Smooth muscle cell (in vitro differentiated cells): ENCODE results near the gene EXOC7. TPM values are rescaled to one million over a fixed set of nuclear protein-coding genes. Genes with fewer than 3 reads are reported as not detected.

ENCODE experiments used
- DNase-seq: peaks from one replicate; lab custom pipeline; 2025; ENCODE audit not compliant: unreplicated experiment; lab: John Stamatoyannopoulos, UW
- H2AFZ ChIP-seq: fragments of 200-600 bp; sonication (generic); 2 replicates; pipeline ENCODE4 v1.6.0; 2016; ENCODE audit warnings: antibody characterized with exemption, low read depth, mild to moderate bottlenecking
- H3F3A ChIP-seq: fragments of 200-600 bp; sonication (generic); 2 replicates; pipeline ENCODE4 v1.6.0; 2017; ENCODE audit warnings: antibody characterized with exemption, low read depth
- H3K27ac ChIP-seq: fragments of 200-600 bp; sonication (generic); 2 replicates; pipeline ENCODE4 v1.5.1; 2016; ENCODE audit warnings: low read depth, mild to moderate bottlenecking
- H3K27me3 ChIP-seq: fragments of 200-600 bp; sonication (generic); 2 replicates; pipeline ENCODE4 v1.6.1; 2016; ENCODE audit warnings: low read depth, mild to moderate bottlenecking
- H3K36me3 ChIP-seq: fragments of 200-600 bp; sonication (generic); 2 replicates; pipeline ENCODE4 v1.5.1; 2016; ENCODE audit warnings: low read depth
- H3K4me1 ChIP-seq: fragments of 200-600 bp; sonication (generic); 2 replicates; pipeline ENCODE4 v1.5.1; 2016; ENCODE audit warnings: low read depth
- H3K4me2 ChIP-seq: fragments of 200-600 bp; sonication (generic); 2 replicates; pipeline ENCODE4 v1.6.0; 2016; ENCODE audit warnings: mild to moderate bottlenecking
- H3K4me3 ChIP-seq: fragments of 200-600 bp; sonication (generic); 2 replicates; pipeline ENCODE4 v1.5.1; 2016; ENCODE audit warnings: mild to moderate bottlenecking
- H3K79me2 ChIP-seq: fragments of 200-600 bp; sonication (generic); 2 replicates; pipeline ENCODE4 v1.6.0; 2016; ENCODE audit warnings: low read depth, mild to moderate bottlenecking
- H3K9ac ChIP-seq: fragments of 200-600 bp; sonication (generic); 2 replicates; pipeline ENCODE4 v1.6.0; 2016; ENCODE audit warnings: low read depth
- H3K9me3 ChIP-seq: fragments of 200-600 bp; sonication (generic); replicated peaks from 2 replicates; pipeline ENCODE4 v1.5.1; 2016; ENCODE audit warnings: low read depth
- H4K20me1 ChIP-seq: fragments of 200-600 bp; sonication (generic); 2 replicates; pipeline ENCODE4 v1.6.0; 2016; ENCODE audit warnings: low read depth
- CTCF ChIP-seq: fragments of 200-600 bp; sonication (generic); IDR thresholded peaks from 2 replicates; pipeline ENCODE4 v1.5.1; 2017; ENCODE audit warnings: borderline replicate concordance, mild to moderate bottlenecking, antibody characterized with exemption; ENCODE audit not compliant: insufficient read depth, poor library complexity, severe bottlenecking
- WGBS: methylation state at CpG from one replicate; pipeline ENCODE4 v1.1.7; 2016; ENCODE audit warnings: low lambda C conversion rate; 5-methylcytosine and 5-hydroxymethylcytosine counted together
- polyA plus RNA-seq: library from polyadenylated mRNA; unstranded; fragments of >200 nt; fragmentation: Nextera tagmentation; extraction: Ambion mirVana; gene quantifications from 2 replicates; pipeline ENCODE4 v1.2.1, GENCODE V29; 2016
- total RNA-seq: library from RNA; depleted of rRNA; stranded (reverse); fragments of >200 nt; gene quantifications from 2 replicates; pipeline ENCODE4 v1.2.3, GENCODE V29; 2014

Gene EXOC7
- total and polyA plus RNA-seq, 2 experiments from 2014 or later, result 59.1 to 70.3 TPM

GRCh38 chr17:76148015-76148326 lies 44.4 kb upstream of the EXOC7 start:
- H3K27ac ChIP-seq, result no peak overlapping the region
- 100% methylated on average over 1 of the region's 1 CpG for WGBS
- no peaks in the 10 kb centered on the region for H3K9me3 ChIP-seq
- H3K79me2 ChIP-seq, result no peaks in the 10 kb centered on the region
- no peaks in the 10 kb centered on the region for H3K36me3 ChIP-seq
- no peak overlapping the region for H3K9ac ChIP-seq
- no peak for DNase-seq
- no peak overlapping the region for H3K4me2 ChIP-seq
- H4K20me1 ChIP-seq, result no peaks in the 10 kb centered on the region
- no peak overlapping the region for H2AFZ ChIP-seq
- no peaks in the 10 kb centered on the region for H3F3A ChIP-seq
- H3K27me3 ChIP-seq, result peaks cover 16% of the 10 kb centered on the region
- TF ChIP-seq CTCF, result no peak
- no peak overlapping the region for H3K4me3 ChIP-seq
- no peaks in the 10 kb centered on the region for H3K4me1 ChIP-seq

DNA sequence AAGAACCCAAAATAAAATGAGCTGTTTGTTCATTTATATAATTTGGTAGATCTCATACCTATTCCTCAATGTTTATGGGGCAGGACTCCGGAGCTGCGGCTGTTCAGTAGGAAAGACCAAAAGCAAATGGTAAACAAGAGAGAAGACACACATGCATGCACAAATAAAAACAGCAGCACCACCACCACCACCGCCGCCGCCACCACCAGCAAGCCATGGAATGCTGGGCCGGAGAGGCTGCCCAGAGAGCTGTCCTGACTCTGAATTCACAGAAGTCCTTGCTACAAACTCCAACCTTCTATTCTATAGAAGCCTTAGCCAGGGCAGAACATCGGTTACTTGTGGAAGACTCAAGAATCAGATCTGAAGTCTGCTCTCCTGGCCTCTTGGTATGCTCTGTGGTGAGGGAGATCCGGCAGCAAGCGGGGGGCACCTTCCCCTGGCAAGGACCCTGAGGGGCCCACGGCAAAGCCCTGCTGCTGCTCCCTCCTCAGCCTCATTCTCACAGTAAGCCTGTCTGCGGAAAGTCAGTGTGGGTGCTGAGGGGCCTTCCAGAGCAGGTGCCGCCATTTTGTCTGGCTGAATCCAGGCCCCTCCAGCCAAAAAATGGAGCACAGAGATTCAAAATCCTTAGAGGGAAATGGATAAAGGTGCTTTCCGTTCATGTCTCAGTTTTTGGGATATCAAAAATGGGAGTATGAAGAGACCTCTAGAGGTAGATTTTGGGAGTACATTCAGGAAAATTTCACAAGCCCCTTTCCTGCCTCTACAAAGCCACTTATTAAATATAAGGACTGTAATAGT lies 43.8 kb upstream of the EXOC7 start:
- H3K27me3 ChIP-seq, result peaks cover 21% of the 10 kb centered on the region
- WGBS, result 86% methylated on average over 13 of the region's 13 CpGs
- H3K79me2 ChIP-seq, result no peaks in the 10 kb centered on the region
- H2AFZ ChIP-seq, result no peak overlapping the region
- H3K4me2 ChIP-seq, result no peak overlapping the region
- H3F3A ChIP-seq, result no peaks in the 10 kb centered on the region
- H3K9ac ChIP-seq, result no peak overlapping the region
- no peaks in the 10 kb centered on the region for H4K20me1 ChIP-seq
- no peaks in the 10 kb centered on the region for H3K36me3 ChIP-seq
- H3K4me3 ChIP-seq, result no peak overlapping the region
- TF ChIP-seq CTCF, result peak; percentile 36
- H3K27ac ChIP-seq, result no peak overlapping the region
- H3K4me1 ChIP-seq, result peaks cover 2% of the 10 kb centered on the region
- DNase-seq, result no peak
- H3K9me3 ChIP-seq, result no peaks in the 10 kb centered on the region

- H3K9me3 ChIP-seq, result no peaks in the 10 kb centered on the region
- H3K36me3 ChIP-seq, result no peaks in the 10 kb centered on the region
- no peak overlapping the region for H3K27ac ChIP-seq
- H3K4me2 ChIP-seq, result no peak overlapping the region
- no peak overlapping the region for H2AFZ ChIP-seq
- H3F3A ChIP-seq, result no peaks in the 10 kb centered on the region
- no peak for DNase-seq
- peaks cover 28% of the 10 kb centered on the region for H3K27me3 ChIP-seq
- peaks cover 13% of the 10 kb centered on the region for H3K4me1 ChIP-seq
- no peaks in the 10 kb centered on the region for H3K79me2 ChIP-seq
- no peak for TF ChIP-seq CTCF
- no peak overlapping the region for H3K9ac ChIP-seq
- no peak overlapping the region for H3K4me3 ChIP-seq
- no peaks in the 10 kb centered on the region for H4K20me1 ChIP-seq
- WGBS, result 95% methylated on average over 22 of the region's 22 CpGs
Observed at GRCh38 chr17:76146053-76146851, 42.7 kb upstream of the EXOC7 start.
